Heart left ventricle (tissue), 16 donors: ENCODE results near the gene CYB5A. TPM values are rescaled to one million over a fixed set of nuclear protein-coding genes. Genes with fewer than 3 reads are reported as not detected.
"Not testable (repeated sequence)": the region's sequence is repeated elsewhere in the genome, so short reads cannot be mapped to it uniquely, and the experiment has no call there.

Experiments
- ATAC-seq, 4 donors: fragments of 200-7000 bp; cut with Tn5 transposase; one replicate each; pipeline ENCODE4 v1.9.1; 2020 to 2022; ENCODE audit warnings: moderate library complexity in 4 of 4, mild to moderate bottlenecking in 3 of 4, moderate number of reproducible peaks in 1 of 4
- DNase-seq, 5 donors: peaks; one replicate each; pipeline ENCODE4 v3.0.0-alpha.2; 2020
- H3K27ac ChIP-seq, 12 donors: fragments of 200-600 bp; sonication (generic) in 4 of 12; one replicate each; pipeline versions ENCODE4 v1.5.0 to v1.8.0; 2016 to 2022; ENCODE audit warnings: mild to moderate bottlenecking in 2 of 12
- H3K27me3 ChIP-seq, 9 donors: fragments of 200-600 bp; sonication (generic) in 2 of 9; one replicate each; pipeline versions ENCODE4 v1.5.1 to v1.8.0; 2016 to 2022; ENCODE audit warnings: mild to moderate bottlenecking in 3 of 9
- H3K36me3 ChIP-seq, 9 donors: fragments of 200-600 bp; sonication (generic) in 2 of 9; one replicate each; pipeline versions ENCODE4 v1.5.0 to v1.8.0; 2018 to 2022; ENCODE audit warnings: mild to moderate bottlenecking in 2 of 9
- H3K4me1 ChIP-seq, 12 donors: fragments of 200-600 bp; sonication (generic) in 4 of 12; one replicate each; pipeline versions ENCODE4 v1.5.0 to v1.8.0; 2016 to 2022; ENCODE audit warnings: mild to moderate bottlenecking in 3 of 12
- H3K4me3 ChIP-seq, 12 donors: fragments of 200-600 bp; sonication (generic) in 4 of 12; one replicate each; pipeline versions ENCODE4 v1.5.0 to v1.8.0; 2017 to 2022; ENCODE audit warnings: mild to moderate bottlenecking in 9 of 12, moderate library complexity in 4 of 12
- H3K9me3 ChIP-seq, 12 donors: fragments of 200-600 bp; sonication (generic) in 4 of 12; one replicate each; pipeline versions ENCODE4 v1.5.0 to v1.8.0; 2016 to 2022; ENCODE audit warnings: mild to moderate bottlenecking in 1 of 12
- CTCF ChIP-seq, 12 donors: fragments of 200-600 bp; sonication (generic) in 4 of 12; IDR thresholded peaks; one replicate each; pipeline versions ENCODE4 v1.5.0 to v1.8.0; 2018 to 2022; ENCODE audit warnings: antibody characterized with exemption in 12 of 12, mild to moderate bottlenecking in 5 of 12
- POLR2A ChIP-seq, 2 donors: fragments of 450-650 bp; IDR thresholded peaks; one replicate each; pipeline ENCODE4 v1.6.1; 2017; ENCODE audit warnings: antibody characterized with exemption in 2 of 2, mild to moderate bottlenecking in 2 of 2, moderate library complexity in 2 of 2
- WGBS, 4 donors: extraction: QIAGEN DNeasy Blood & Tissue Kit in 2 of 4; methylation state at CpG; one replicate each; pipeline versions ENCODE4 v1.1.5 to v1.1.7; 2013 to 2018; 5-methylcytosine and 5-hydroxymethylcytosine counted together
- intact Hi-C, 10 donors: fragments of 100-400 bp; cut with DNase I; formaldehyde crosslinking; loops; one replicate each; pipeline versions ENCODE4 v1.11.1 to v1.14.2; 2022
- polyA plus RNA-seq, 2 donors: library from polyadenylated mRNA; stranded (reverse); fragments of 200-250 nt; gene quantifications; one replicate each; pipeline ENCODE4 v1.2.3, GENCODE V29; 2013
- total RNA-seq, 9 donors: library from RNA; depleted of rRNA in 2 of 9; stranded (reverse); fragments of >200 nt in 2 of 9; fragmentation: NEBNext Ultra II Directional in 3 of 9; extraction: Animal tissue kit (Norgen Biotek cat#: 25700) in 3 of 9; gene quantifications; one replicate each; pipeline versions ENCODE4 v1.1.0 to v1.2.4, GENCODE V29; 2016 to 2023
- donor health status: ischemic (EF 13 %, LVEDD 7.1; RV severe dilation, severe dysfunction).
- donor health status: healthy with polysubstance abuse.
- donor health status: DM: no; HTN: yes; CAD: no.
- donor health status: DM: no; HTN: no; CAD: no.
- donor health status: ischemic (EF 25% LVEDD 6.9; RV normal size, moderate dysfunction).
- donor health status: ischemic (EF 25% LVEDD 5.7; RV mildly dilated, moderate dysfunction).
- donor health status: healthy.
- donor health status: DM: yes; HTN: yes; CAD: no.
- donor health status: ischemic (EF 35%, LVEDD 5.7; RV mildly dilated, moderate dysfunction).
- donor health status: nonischemic (EF 11% LVEDD 7.7; RV severe dilation, severe dysfunction).
- donor health status: DM: yes; HTN: yes; CAD: no.
- donor health status: PGD.
- donor health status: ischemic (EF 29% LVEDD 5.4; RV normal size, mild dysfunction).
- donor health status: nonischemic (EF 23%, LVEDD 6.1; RV moderate dilation, normal function).

The CYB5A gene
- total and polyA plus RNA-seq, 11 donors = 46.5 to 146 (median 82.6) TPM

DNA sequence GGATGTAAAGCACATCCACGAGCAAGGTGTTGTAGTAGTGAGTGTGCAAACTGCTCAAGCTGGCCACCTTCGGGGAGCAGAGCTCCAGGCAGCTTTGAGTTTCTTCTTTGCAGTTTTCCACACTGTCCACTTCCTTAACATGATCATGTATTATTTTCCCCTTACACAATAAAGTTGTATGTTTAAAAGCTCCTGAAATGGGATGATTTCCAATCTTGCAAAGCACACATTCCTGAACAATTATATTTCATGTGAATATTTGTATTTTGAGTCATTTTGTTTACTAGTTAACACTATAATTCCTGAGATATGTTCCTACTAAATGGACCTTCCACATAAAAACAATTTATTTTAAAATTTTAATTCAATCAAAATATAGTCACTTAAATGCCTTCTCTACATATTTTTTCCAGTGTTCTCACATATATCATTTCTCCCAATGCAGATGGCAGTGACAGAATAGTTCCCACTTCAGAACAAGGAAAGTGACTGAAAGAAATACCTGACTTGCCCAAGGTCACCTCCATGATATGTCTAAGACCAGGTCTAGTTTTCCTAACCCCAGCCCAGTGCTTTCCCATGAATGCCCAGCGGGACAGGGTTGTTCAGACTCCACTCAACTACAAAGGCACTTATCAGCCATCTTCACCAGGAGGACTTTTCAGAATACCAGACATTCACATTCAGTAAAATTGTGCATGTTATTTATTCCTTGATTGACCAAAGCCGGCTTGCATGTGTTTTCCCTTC is 5.5 kb downstream of the CYB5A start:
- TF ChIP-seq POLR2A (IDR thresholded peaks at IDR 0.05) = no peak
- no peak for TF ChIP-seq CTCF (IDR thresholded peaks at IDR 0.05)
- 78 to 91% (median 86%) methylated on average over 4 of the region's 4 CpGs for WGBS, 4 donors
- Histone ChIP-seq H3K4me3 (no peak overlapping the region), H3K36me3 (no peaks in the 10 kb centered on the region), H3K4me1 (peaks cover 8 to 80% (median 65%) of the 10 kb centered on the region in 12 donors), H3K9me3 (no peaks in the 10 kb centered on the region), H3K27ac (peak overlapping the region in 8 of 12 donors; percentile 27 to 89 (median 74)), H3K27me3 (no peaks in the 10 kb centered on the region)
- no peak for ATAC-seq
- intact Hi-C loops = no loop called here
- DNase-seq = no peak

DNA sequence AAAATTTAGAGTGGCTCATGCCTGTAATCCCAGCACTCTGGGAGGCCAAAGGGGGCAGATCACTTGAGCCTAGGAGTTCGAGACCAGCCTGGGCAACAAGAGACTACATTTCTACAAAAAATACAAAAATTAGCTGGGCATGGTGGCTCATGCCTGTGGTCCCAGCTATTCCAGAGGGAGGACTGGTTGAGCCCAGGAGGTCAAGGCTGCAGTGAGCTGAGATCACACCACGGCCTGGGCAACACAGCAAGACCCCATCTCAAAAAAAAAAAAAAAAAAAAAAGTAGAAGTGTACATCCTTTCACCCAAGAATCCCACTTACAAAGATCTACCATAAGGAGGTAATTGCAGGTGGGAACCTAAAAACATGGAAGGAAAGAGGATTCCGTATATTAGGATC is 6.2 kb downstream of the CYB5A start:
- Histone ChIP-seq H3K27ac (peak overlapping the region in 11 of 12 donors; percentile 49 to 89 (median 81)), H3K4me1 (peaks cover 12 to 79% (median 65%) of the 10 kb centered on the region in 12 donors)
- DNase-seq, H3K4me3 ChIP-seq, H3K9me3 ChIP-seq, intact Hi-C loops, H3K27me3 ChIP-seq, H3K36me3 ChIP-seq, ATAC-seq: not testable (repeated sequence)
- 79 to 95% (median 87%) methylated on average over 3 of the region's 3 CpGs for WGBS, 4 donors

- intact Hi-C loops = no loop called here
- peaks cover 12 to 75% (median 62%) of the 10 kb centered on the region in 12 donors for H3K4me1 ChIP-seq
- no peak for ATAC-seq
These were observed 6.8 kb downstream of the CYB5A start for GRCh38 chr18:74284980-74285355.

DNA sequence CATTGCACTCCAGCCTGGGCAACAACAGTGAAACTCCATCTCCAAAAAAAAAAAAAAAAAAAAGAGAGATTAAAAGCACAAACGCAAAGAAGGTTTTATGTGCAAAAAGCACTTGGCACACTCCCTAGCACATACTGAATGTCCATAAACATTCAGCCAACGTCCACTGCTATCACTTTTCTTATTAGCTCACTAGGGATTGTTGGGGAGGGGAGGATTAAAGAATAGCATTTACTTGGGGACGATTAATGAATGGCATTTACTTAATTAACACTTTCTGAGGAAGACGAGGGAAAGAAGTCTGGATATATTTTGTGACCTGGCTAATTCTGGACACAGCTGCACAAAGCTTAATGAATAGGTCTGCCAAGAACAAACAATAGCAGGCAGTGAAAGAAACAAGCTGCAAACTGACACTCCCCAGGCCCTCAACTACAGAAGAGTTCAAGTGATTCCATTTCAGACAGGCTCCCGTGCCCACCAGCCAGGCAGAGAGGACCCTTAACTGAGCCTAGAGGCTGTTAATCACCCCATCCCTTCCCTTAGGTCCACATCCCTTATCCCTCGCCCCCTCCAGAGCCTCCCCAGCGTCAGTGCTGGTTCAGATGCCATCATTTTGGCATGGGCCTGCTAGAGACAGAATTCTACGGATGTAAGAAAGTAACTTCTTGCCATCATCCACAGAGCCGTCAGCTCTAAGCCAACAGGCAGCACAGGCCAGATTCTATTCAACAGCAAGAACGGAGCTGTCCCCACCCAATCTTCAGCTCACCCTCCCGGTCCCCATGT is 7.4 kb downstream of the CYB5A start:
- ATAC-seq = peak; percentile 74 to 82 (median 79)
- Histone ChIP-seq H3K9me3 (no peaks in the 10 kb centered on the region), H3K27me3 (no peaks in the 10 kb centered on the region), H3K36me3 (no peaks in the 10 kb centered on the region), H3K27ac (peak overlapping the region; percentile 49 to 89 (median 82)), H3K4me1 (peaks cover 12 to 72% (median 58%) of the 10 kb centered on the region in 12 donors), H3K4me3 (peak overlapping the region in 7 of 12 donors; percentile 3 to 23 (median 13))
- intact Hi-C loops = no loop called here
- DNase-seq = peak in 1 of 5 donors; percentile 55
- WGBS, 4 donors = 12 to 21% (median 15%) methylated on average over 11 of the region's 11 CpGs
- TF ChIP-seq POLR2A (IDR thresholded peaks at IDR 0.05) (no peak), CTCF (IDR thresholded peaks at IDR 0.05) (no peak)

More at GRCh38 chr18:74284980-74285355, 6.8 kb downstream of the CYB5A start:
- Histone ChIP-seq H3K36me3 (no peaks in the 10 kb centered on the region), H3K4me3 (peak overlapping the region in 6 of 12 donors; percentile 3 to 23 (median 12)), H3K9me3 (no peaks in the 10 kb centered on the region), H3K27me3 (no peaks in the 10 kb centered on the region), H3K27ac (peak overlapping the region; percentile 49 to 89 (median 82))
- 86 to 90% (median 87%) methylated on average over 1 of the region's 1 CpG for WGBS, 4 donors
- TF ChIP-seq CTCF (IDR thresholded peaks at IDR 0.05) = no peak
- no peak for TF ChIP-seq POLR2A (IDR thresholded peaks at IDR 0.05)
- DNase-seq = no peak
